GM19455 (cell line): ENCODE measurements around the gene PPP2CA.
"Not testable (repeated sequence)": the region's sequence is repeated elsewhere in the genome, so short reads cannot be mapped to it uniquely, and the experiment has no call there.

ENCODE experiments used
- ATAC-seq: cut with Tn5 transposase; IDR thresholded peaks from one replicate; pipeline ENCODE4 v1.9.1; 2021; ENCODE audit not compliant: unreplicated experiment

Gene PPP2CA

GRCh38 chr5:134203630-134204029 lies 22.2 kb downstream of the PPP2CA start:
- no peak for ATAC-seq

- no peak for ATAC-seq
Observed at GRCh38 chr5:134195666-134196065, 30.2 kb downstream of the PPP2CA start.

- no peak for ATAC-seq
Observed at GRCh38 chr5:134189031-134189430, 36.8 kb downstream of the PPP2CA start.

- ATAC-seq, result no peak
Observed at GRCh38 chr5:134188092-134188491, 37.8 kb downstream of the PPP2CA start.

GRCh38 chr5:134184155-134185135 lies 41.4 kb downstream of the PPP2CA start:
- peak; percentile 73 for ATAC-seq

GRCh38 chr5:134183481-134183880 lies 42.4 kb downstream of the PPP2CA start:
- ATAC-seq, result no peak

- ATAC-seq, result no peak
Observed at GRCh38 chr5:134178096-134178419, 47.8 kb downstream of the PPP2CA start.

- ATAC-seq, result no peak
Observed at GRCh38 chr5:134177369-134178095, 48.3 kb downstream of the PPP2CA start.

GRCh38 chr5:134176511-134177368 lies 49.1 kb downstream of the PPP2CA start, which contains the start of gene SKP1:
Gene SKP1 (minus strand): TSS chr5:134176950. CDS start chr5:134174022, 2,928 bp downstream.
- ATAC-seq, result peak; percentile 78

- ATAC-seq, result peak; percentile 23
Observed at GRCh38 chr5:134175921-134176510, 49.9 kb downstream of the PPP2CA start.

GRCh38 chr5:134174841-134175839 lies 50.7 kb downstream of the PPP2CA start:
- ATAC-seq, result no peak

GRCh38 chr5:134171972-134172371 lies 53.9 kb downstream of the PPP2CA start:
- no peak for ATAC-seq

GRCh38 chr5:134162592-134162991 lies 63.3 kb downstream of the PPP2CA start:
- ATAC-seq, result no peak

GRCh38 chr5:134161513-134162395 lies 64.1 kb downstream of the PPP2CA start:
- no peak for ATAC-seq

GRCh38 chr5:134153657-134154056 lies 72.2 kb downstream of the PPP2CA start:
- no peak for ATAC-seq

GRCh38 chr5:134153241-134153640 lies 72.6 kb downstream of the PPP2CA start:
- ATAC-seq, result no peak

GRCh38 chr5:134152173-134152832 lies 73.6 kb downstream of the PPP2CA start:
- not testable (repeated sequence) for ATAC-seq

GRCh38 chr5:134151723-134152122 lies 74.2 kb downstream of the PPP2CA start:
- ATAC-seq, result no peak
